SW480 (cell line): Measurements from ENCODE around the gene POLR1E.

ENCODE experiments used
- DNase-seq: peaks from one replicate; pipeline ENCODE4 v3.0.0-alpha.2; 2016; ENCODE audit warnings: low spot score

Gene POLR1E

GRCh38 chr9:37485389-37486255 is at the start of gene POLR1E:
Gene POLR1E, plus strand, starts transcription at chr9:37485948. Its CDS starts 100 bp downstream, at chr9:37486048.
- peak; percentile 93 for DNase-seq

DNA sequence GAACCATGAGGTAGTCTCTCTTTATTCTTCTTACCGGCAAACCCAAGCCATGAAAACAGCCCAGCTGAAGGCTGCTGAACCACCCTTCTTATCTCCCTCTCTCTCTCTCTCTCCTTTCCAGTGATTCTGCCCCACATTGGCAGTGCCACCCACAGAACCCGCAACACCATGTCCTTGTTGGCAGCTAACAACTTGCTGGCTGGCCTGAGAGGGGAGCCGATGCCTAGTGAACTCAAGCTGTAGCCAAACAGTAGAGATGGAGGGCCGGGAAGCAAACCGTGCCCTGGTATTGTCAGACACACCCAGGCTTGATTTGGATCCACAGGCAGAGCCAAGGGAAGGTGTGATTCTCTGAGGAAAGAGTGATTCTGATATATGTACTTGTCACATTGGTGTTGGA is 49.2 kb upstream of the POLR1E start:
- no peak for DNase-seq

DNA sequence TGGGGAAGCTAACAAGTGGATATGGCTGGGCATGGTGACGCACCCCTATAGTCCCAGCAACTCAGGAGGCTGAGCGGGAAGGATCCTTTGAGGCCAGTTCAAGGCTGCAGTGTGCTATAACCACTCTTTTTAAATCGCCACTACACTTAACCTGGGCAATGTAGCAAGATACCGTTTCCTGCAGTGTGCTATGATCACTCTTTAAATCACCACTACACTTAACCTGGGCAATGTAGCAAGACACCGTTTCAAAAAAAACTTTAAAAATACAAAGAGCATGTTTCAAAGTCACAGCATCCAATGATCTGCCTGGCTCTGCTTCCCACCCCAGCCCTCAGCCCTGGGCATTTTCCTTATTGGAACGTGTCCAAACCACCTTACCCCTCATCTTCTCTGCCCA is 48.7 kb upstream of the POLR1E start:
- DNase-seq = no peak

DNA sequence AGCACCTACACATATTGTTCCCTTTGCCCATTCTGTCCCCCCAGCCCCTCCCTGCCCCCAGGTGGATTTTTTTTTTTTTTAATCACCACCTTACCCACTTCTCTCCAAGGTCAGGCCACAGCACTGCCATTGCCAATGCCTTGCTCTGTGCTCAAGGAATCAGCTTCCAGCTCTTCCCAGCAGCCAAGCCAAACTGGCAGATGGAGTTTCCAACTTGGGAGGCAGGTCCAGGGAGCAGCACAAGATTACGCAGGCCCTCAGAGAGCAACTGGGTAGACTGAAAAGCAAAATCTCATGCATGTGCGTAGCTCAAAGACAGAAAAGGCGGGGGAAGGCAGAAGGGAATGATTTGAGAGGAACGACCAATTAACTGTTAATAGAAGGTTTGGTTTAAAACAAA is 48.1 kb upstream of the POLR1E start:
- DNase-seq = no peak

DNA sequence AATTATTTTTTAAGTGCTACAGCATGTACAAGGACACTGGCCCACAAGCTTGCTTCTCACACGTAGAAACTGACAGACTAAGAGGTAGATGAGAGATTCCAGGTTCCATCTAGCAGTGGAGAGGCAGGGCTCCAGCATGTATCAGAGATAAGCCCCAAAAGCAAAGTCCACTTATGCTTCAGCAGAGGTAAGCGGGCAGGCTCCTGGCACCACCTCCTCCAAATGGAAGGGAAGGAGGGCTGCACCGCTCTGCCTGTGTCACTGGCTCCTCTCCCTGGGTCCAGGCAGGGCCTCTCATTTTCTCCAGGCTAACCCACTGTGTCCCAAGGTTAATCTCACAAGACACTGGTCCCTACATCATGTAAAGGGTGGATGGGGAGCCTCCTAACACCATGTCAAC is 47.4 kb upstream of the POLR1E start:
- DNase-seq = no peak

- no peak for DNase-seq
These were observed 43.9 kb upstream of the POLR1E start for GRCh38 chr9:37441776-37442370.

DNA sequence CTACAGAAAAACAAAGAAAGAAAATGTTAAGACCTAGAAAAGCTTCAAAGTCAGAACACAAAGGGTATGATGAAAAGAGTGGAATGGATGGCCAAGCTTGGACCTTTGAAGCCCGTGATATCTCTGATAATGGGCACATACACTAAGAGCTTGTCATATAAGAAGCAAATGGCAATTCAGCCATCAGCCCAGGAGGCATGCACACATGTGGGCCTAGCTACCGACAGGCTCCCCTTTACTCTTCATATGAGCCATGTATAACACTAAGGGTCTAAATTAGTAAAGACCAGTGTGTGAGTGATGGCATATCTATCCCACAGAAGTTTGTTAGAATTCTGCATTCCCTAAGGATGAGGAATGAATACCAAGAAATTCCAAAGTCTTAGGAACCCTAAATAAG is 43.2 kb upstream of the POLR1E start:
- no peak for DNase-seq

- DNase-seq = no peak
These were observed 42.2 kb upstream of the POLR1E start for GRCh38 chr9:37443566-37443965.

- no peak for DNase-seq
These were observed 40.9 kb upstream of the POLR1E start for GRCh38 chr9:37444890-37445289.

- no peak for DNase-seq
These were observed 39.9 kb upstream of the POLR1E start for GRCh38 chr9:37445832-37446231.

- no peak for DNase-seq
These were observed 39.3 kb upstream of the POLR1E start for GRCh38 chr9:37446401-37446800.

GRCh38 chr9:37447111-37447510 is 38.6 kb upstream of the POLR1E start:
- DNase-seq = no peak

DNA sequence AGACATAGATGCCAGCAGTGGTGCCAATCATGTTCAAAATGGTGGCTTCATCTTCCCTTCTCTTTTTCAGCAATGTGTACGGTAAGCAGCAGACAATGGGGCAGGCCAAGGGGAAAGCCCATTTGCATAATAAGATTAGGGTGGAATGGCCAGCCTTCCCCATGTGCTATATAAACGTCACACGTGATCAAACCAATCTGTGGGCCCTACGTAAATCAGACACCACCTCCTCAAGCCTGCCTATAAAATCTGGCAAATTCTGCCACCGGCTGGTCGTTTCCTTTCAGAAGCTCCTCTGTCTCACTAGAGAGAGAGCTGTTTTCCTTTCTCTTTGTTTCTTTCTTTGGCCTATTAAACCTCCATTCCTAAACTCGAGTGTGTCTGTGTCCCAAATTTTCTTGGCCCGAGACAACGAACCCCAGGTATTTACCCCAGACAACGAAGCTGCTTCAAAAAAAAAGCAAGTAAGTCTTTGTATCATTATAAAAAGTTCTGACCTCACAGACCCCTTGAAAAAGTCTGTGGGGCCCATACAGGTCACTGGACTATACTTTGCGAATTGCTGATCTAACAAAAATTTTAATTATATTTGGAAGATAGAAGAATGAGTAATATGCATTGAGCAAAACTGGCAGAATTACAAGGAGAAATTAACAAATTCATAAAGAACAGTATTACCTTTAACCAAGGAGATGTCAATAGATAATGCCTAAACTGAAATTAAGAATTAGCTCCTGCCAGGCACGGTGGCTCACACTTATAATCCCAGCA is 35.7 kb upstream of the POLR1E start:
- no peak for DNase-seq

DNA sequence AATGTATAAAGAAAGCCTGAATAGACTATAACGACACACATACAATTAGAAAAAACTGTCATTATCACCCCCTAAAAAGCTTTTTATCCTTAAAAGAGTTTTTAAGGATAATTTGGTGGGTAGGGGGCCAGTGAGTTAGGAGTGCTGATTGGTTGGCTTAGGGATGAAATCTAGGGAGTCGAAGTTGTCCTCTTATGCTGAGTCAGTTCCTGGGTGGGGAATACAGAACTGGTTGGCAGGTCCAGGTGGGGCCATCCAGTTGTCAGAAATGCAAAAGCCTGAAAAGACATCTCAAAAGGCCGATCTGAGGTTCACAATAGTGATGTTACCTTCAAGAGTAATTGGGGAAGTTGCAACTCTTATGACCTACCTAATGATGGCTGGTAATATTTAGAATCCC is 34.1 kb upstream of the POLR1E start:
- no peak for DNase-seq

- no peak for DNase-seq
These were observed 33.1 kb upstream of the POLR1E start for GRCh38 chr9:37452611-37453010.

DNA sequence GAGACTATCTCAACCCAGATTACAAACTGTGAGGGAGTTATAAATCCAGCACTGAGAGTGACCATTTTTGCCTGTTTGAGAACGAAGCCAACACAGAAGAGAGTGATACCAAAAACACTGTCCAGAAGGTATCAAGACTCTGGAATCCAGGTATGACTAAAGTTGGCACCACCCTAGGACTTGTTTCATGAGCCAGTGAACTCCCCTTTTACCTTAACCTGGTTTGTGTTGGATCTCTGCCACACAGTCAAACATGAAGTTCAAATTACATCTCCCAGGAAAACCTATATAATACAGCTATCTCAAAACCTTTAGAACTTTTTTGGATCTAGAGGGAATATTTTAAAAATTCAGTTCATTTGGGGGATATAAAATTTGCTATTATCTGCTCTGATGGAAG is 31.9 kb upstream of the POLR1E start:
- no peak for DNase-seq

GRCh38 chr9:37454238-37454637 is 31.5 kb upstream of the POLR1E start:
- no peak for DNase-seq

DNA sequence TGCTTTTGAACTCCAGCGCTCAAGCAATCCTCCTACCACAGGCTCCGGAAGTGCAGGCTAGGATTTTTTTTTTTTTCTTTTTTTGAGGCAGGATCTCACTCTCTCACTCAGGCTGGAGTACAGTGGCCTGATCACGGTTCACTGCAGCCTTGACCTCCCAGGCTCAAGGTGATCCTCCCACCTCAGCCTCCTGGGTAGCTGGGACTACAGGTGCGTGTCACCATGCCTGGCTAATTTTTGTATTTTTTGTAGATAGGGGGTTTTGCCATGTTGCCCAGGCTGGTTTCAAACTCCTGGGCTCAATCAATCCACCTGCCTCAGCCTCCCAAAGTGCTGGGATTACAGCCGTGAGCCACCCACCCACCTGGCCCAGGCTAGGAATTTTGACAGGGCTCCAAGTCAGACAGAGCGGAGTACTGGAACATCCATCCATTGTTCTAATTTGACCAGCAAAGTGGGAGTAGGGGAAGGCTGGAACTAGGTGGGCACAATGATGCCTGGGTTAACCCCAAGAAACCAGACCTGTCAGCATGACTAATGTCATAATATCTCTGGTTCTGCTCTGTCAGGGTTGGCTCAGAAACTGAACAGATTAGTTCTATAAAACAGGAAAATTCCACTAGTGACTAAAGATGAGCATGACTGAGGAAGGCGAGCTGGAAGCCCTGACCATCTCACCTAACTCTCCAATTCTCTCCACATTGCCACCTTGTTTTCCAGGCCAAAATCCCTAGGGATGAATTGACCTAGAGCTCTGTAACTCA is 29.7 kb upstream of the POLR1E start:
- DNase-seq = no peak

- DNase-seq = no peak
These were observed 28.9 kb upstream of the POLR1E start for GRCh38 chr9:37456817-37457216.

DNA sequence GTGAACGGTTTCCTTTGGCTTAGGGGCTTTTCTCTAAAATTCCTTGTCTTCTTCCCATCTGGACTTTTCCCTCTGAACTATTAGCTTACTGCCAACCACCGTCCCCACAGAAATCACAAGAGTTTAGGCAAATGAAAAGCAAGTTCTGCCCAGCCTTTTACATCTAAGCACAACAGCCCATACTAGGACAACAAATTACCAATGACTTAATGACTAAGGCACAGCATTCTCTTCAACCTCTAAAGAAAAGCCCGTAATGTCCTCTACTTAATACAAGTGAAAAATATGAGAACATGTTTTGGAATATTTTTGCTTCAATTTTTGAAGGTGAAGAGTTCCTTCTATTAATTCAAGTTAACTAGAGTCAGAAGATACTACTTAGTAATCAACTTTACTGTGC is 21.7 kb upstream of the POLR1E start:
- DNase-seq = no peak

- peak; percentile 79 for DNase-seq
These were observed 21.1 kb upstream of the POLR1E start for GRCh38 chr9:37464426-37465248.
